Measurements from ENCODE around the gene C4BPA.

- TF ChIP-seq YY1 (IDR thresholded peaks at IDR 0.05; ENCODE audit: insufficient read depth, insufficient read length) (no peak), ZNF274 (IDR thresholded peaks at IDR 0.05; ENCODE audit: low read depth, low read length) (no peak), SUZ12 (IDR thresholded peaks at IDR 0.05; ENCODE audit: extremely low read depth, insufficient read depth, insufficient read length) (no peak)
Measured at GRCh38 chr1:207191776-207192175, 87.7 kb downstream of the C4BPA start.
